GM12875 (cell line): ENCODE measurements around the gene TBPL1.

ENCODE experiments used
- H3K4me3 ChIP-seq: one replicate; pipeline ENCODE4 v1.5.1; 2011; ENCODE audit warnings: low read depth, low read length, control low read depth
- TF ChIP-seq, protein P1 (sequence below): IDR thresholded peaks from 2 replicates; pipeline ENCODE4 v1.5.1; 2011; ENCODE audit warnings: low read depth, mild to moderate bottlenecking, control low read depth, inconsistent platforms, low read length, moderate library complexity, borderline replicate concordance; ENCODE audit not compliant: insufficient read depth

Gene TBPL1

DNA sequence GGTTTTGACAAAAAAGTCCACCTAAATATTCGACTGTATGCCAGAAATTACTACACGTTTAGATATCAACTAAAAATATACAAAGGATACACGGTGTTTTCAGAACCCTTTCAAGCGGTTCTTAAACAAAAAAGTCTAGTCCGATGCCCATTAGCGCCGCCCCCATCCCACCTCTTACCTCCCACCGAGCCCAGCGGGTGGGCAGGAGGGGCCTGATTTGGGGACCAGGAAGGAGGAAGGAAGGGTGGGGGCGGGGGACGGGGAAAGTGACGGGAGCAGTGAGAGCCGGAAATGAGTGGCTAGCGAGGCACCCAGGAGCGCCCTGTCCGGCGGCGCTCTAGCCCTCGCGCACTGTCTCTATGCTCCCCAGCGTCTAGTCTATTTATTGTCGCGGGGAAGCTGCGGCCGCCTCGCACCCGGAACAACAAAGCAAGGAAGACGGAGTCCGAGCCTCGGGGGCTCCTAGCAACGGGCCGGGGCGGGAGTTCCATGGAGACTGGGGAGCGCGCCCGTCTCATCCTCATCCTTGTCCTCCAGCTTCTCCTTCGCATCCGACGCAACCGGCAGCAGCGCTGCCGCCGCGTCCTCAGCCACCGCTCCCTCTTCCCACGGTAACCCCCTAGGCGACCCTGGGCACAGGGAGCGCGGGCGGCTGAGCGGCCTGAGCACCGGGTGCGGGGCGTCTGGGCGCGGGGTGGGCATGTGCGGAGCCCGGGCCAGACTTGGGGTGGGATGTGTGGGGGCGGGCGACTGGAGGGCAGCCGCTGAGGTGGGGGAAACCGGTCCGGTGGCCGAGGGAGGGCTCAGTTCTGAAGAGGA lies at the start of gene TBPL1:
TSS of gene TBPL1 (plus strand) at position 410 of the 819 bp plus-strand sequence. CDS start 26,902 bp downstream, outside the sequence.
- peak within 1 kb of the TSS; percentile 86 for H3K4me3 ChIP-seq
- TF ChIP-seq, protein P1, sequence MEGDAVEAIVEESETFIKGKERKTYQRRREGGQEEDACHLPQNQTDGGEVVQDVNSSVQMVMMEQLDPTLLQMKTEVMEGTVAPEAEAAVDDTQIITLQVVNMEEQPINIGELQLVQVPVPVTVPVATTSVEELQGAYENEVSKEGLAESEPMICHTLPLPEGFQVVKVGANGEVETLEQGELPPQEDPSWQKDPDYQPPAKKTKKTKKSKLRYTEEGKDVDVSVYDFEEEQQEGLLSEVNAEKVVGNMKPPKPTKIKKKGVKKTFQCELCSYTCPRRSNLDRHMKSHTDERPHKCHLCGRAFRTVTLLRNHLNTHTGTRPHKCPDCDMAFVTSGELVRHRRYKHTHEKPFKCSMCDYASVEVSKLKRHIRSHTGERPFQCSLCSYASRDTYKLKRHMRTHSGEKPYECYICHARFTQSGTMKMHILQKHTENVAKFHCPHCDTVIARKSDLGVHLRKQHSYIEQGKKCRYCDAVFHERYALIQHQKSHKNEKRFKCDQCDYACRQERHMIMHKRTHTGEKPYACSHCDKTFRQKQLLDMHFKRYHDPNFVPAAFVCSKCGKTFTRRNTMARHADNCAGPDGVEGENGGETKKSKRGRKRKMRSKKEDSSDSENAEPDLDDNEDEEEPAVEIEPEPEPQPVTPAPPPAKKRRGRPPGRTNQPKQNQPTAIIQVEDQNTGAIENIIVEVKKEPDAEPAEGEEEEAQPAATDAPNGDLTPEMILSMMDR = no peak

DNA sequence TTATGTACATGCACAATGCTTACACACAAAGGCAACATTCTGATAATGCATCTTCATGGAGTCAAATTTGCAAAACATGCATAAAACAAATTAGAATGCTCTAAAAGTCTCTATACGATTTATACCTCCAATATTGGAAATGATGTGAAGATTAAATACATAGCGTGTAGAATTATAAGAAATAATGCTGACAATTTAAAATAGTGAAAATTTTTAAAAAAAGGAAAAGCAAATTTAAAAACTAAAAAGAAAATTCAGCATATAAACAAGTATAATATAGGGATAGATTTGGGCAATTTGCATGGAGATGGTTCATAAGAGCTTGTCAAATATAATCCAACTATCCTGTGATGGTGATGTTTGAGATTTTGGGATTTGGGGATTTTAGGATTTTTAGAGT lies 49.2 kb upstream of the TBPL1 start:
- TF ChIP-seq, protein P1 = no peak
- no peak overlapping the region for H3K4me3 ChIP-seq

DNA sequence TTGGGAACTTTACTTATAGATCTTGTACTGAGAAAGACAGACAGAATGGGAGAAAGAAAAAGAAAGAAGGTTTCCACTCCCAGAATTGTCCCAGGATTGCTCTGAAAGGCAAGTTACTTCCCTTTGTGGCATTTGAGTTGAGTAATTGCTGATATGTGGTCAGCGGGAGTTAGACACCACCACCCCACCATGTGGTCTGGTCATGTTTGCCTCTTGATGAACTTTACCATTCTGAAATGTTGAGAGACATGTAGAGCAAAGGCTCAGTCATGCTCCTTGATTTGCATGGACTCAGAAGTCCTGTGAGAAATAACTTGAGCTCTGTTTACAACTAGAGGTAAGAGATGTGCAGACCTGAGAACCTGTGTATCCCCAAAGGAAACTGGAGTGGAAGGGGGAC lies 47.0 kb upstream of the TBPL1 start:
- H3K4me3 ChIP-seq = no peak overlapping the region
- TF ChIP-seq, protein P1 = no peak

DNA sequence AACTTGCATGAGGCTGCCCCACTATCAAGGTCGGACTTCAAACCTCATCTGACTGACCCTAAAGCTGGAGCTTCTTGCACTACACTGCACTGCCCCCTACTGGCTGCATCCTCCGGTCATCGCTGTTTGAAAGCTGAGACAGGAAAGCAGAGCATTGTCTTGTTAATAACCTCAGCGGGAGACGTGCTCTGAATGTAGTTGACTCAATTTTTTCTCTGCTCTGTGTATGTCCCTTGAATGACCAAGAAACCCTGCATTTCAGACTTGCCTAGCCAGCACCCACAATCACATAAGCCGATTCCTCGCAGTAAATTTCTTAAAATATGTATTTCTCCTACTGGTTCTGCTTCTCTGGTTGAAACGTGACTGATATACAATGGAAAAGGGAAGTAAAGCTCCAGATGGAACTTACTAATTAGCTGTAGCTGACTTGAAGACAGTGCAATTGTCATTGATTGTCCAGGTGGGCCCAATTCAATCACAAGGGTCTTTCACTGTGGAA lies 36.3 kb upstream of the TBPL1 start:
- TF ChIP-seq, protein P1 = peak; percentile 89
- H3K4me3 ChIP-seq = no peak overlapping the region

DNA sequence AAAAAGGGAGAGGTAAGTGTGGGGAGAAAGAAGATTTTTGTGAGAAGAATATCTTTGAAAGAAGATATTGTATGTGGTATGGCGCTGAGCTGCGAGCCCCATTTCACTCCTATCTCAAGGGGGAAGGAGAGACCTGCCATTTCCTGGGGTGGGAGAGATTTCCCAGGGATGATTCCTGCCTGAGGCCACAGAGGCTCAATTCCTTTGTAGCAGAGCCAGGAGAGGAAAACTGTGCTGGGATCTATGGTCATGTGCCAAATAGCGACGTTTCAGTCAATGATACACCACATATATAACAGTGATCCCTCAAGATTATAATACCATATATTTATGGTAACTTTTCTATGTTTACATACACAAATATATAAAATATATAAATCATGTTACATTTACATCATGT lies 35.2 kb upstream of the TBPL1 start:
- TF ChIP-seq, protein P1 = no peak
- no peak overlapping the region for H3K4me3 ChIP-seq

DNA sequence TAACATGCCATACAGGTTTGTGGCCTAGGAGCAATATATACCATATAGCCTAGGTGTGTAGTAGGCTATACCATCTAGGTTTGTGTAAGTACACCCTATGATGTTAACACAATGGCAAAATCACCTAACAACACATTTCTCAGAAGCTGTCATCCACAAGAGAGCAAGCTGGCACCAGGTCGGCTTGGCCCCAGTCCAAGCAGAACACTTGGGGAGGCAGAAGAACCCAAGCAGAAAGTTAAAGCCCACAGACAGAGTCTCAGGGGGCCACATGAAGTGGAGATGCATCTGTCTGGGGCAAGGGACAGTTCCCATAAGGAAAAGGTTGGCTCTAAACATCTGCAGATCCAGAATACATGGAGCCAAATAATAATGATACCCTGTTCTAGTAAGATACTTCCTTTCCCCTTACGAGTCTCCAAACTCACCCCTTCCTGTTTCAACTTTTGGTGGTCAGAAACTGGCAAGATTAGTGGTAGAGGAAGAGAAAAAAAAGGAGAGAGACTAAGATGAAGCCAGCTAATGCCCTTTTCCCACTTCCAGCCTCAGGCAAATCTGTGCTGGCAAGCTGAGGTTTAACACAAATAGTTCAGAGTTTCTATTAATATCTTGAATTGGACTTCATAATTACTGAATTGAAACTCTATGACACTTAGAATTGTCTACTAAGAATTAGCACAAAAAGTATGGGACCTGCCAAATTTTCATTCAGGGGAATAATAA lies 34.7 kb upstream of the TBPL1 start:
- TF ChIP-seq, protein P1 = no peak
- no peak overlapping the region for H3K4me3 ChIP-seq
